ENCODE measurements around the gene RASL10A. TPM values are rescaled to one million over a fixed set of nuclear protein-coding genes. Genes with fewer than 3 reads are reported as not detected.

RASL10A gene
- total and polyA plus RNA-seq, 2 experiments from 2014 or later, result 0.20 TPM; not detected in 1

DNA sequence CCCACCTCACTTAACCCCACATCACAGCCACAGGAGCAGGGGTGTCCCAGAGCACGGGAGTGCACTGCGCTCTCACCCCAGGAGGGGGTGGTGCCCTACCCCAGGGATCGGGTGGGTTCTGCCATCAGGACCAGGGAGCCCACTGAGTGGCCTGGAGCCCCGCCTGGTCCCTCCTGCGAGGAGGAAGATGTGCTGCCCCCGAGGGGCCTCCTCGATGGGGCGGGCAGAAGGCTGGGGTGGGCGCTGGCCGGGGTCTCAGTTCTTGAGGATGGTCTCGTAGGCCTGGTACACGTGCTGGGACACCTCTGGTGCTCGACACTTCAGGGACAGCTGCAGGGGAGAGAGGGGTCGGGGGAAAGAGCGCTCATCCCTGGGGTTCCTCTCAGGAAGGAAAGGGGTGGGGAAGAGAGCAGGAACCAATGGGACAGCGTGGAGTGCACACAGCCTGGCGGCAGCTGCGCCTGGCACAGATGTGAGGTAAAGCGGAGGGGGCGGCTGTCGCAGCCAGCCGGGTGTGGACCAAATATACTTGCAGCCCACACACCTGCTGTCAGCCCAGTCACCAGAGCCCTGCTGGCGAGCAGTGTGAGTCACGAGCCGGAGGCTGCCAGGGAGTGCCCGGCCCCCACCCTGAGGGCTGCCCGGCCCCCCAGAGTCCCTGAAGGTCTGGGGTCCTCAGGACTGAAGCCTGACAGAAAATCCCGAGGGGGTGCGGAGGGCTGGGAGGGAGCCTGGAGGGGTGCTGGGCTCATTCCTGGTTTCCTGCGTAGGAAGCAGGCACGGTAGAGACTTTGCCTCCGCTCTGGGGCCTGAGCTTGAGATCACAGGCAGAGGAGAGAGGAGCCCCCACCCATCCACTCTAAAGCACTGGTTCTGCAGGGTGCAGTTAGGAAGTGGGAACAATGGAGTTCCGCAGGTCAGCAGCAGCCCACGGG is 13.3 kb upstream of the RASL10A start:
- no peaks in the 10 kb centered on the region for H3K27me3 ChIP-seq (replicated peaks; ENCODE audit: insufficient read depth)
- TF ChIP-seq EZH2phosphoT487 (IDR thresholded peaks at IDR 0.05; ENCODE audit: insufficient read depth, low read depth), result no peak
- TF ChIP-seq EZH2 (IDR thresholded peaks at IDR 0.05; ENCODE audit: insufficient read depth, poor library complexity, severe bottlenecking), result no peak
- H3K9ac ChIP-seq, result no peak overlapping the region
- no peaks in the 10 kb centered on the region for H3K4me1 ChIP-seq (ENCODE audit: insufficient read depth)
- 86 to 89% methylated on average over 22 to 34 of the region's 34 CpGs for WGBS, 2 experiments (ENCODE audit: low coverage in 1 of 2, low lambda C conversion rate in 2 of 2, missing lambda C conversion rate in 2 of 2)
- H2AFZ ChIP-seq, result no peak overlapping the region
- H3K27ac ChIP-seq, result no peak overlapping the region
- H3K79me2 ChIP-seq (ENCODE audit: insufficient read depth), result no peaks in the 10 kb centered on the region
- no peaks in the 10 kb centered on the region for H3K9me3 ChIP-seq (ENCODE audit: low read depth)
- no peaks in the 10 kb centered on the region for H3F3A ChIP-seq (ENCODE audit: insufficient read depth)
- no peaks in the 10 kb centered on the region for H3K9me2 ChIP-seq (ENCODE audit: insufficient read depth)
- H4K20me1 ChIP-seq (ENCODE audit: insufficient read depth), result no peaks in the 10 kb centered on the region
- no peaks in the 10 kb centered on the region; the same call in 1 of the 2 replicates for H3K36me3 ChIP-seq (ENCODE audit: low read depth)
- H3K4me3 ChIP-seq, result no peak overlapping the region
- in situ Hi-C loops (cut with MboI), result no loop called here
- peak; percentile 25 for DNase-seq
- no peak overlapping the region for H3K4me2 ChIP-seq (ENCODE audit: unreplicated experiment)

DNA sequence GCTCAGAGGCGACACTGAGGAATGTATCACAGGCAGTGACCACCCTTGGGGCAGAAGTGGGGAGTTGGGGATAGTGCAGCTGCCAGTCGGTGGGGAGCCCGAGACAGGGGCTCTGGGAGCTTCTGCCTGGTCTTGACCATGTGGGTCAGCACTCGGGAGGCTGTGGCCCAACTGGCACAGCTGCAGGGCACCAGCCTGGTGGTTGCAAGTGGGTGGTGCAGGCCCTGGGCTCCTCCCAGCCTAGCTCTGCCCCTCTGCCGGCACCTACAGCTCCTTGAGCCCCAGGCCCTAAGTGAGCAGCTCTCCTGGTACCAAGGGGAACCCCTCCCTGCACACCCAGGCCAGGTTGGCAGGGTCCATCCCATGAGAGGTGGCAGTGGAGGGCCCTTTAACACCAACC is 12.6 kb upstream of the RASL10A start:
- in situ Hi-C loops (cut with MboI), result no loop called here
- H2AFZ ChIP-seq, result no peak overlapping the region

DNA sequence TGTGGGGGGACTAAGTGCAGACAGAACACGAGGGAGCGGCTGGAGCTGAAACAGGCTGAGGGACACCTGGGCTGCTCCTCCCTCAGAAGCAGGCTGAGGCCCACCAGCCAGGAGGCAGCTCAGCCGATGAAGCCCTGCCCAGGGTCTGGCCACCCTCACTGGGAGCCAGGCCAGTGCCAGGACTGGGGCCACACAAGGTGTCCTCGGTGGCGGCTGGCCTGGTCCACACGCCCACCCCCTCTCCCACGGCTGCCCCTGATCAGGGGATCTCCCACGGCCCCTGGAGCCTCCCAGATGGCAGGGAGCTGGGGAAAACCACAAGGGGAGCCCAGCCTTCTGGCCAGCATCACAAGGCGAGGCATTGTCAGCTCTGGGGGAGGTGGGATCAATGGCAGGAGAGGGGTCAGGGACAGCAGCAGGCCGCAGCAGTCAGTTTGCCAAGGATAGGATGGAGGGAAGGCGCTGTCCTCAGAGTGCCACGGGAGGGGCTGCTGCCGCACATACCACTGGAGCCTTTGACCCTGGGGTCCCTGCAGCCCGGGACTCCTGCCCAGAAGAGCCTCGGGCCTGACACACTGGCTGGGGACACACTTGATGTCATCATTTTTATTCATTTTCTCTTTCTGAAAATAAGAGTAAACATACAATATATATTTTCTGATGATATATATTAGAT is 11.7 kb upstream of the RASL10A start:
- no peaks in the 10 kb centered on the region for H3K79me2 ChIP-seq (ENCODE audit: insufficient read depth)
- H3K9me3 ChIP-seq (ENCODE audit: low read depth), result no peaks in the 10 kb centered on the region
- H2AFZ ChIP-seq, result no peak overlapping the region
- no peak for DNase-seq
- no peaks in the 10 kb centered on the region for H3F3A ChIP-seq (ENCODE audit: insufficient read depth)
- H3K27ac ChIP-seq, result no peak overlapping the region
- H3K27me3 ChIP-seq (replicated peaks; ENCODE audit: insufficient read depth), result no peaks in the 10 kb centered on the region
- H4K20me1 ChIP-seq (ENCODE audit: insufficient read depth), result no peaks in the 10 kb centered on the region
- no peak overlapping the region for H3K4me2 ChIP-seq (ENCODE audit: unreplicated experiment)
- H3K9me2 ChIP-seq (ENCODE audit: insufficient read depth), result no peaks in the 10 kb centered on the region
- in situ Hi-C loops (cut with MboI), result no loop called here
- H3K9ac ChIP-seq, result no peak overlapping the region
- 93 to 98% methylated on average over 13 to 15 of the region's 15 CpGs for WGBS, 2 experiments (ENCODE audit: low coverage in 1 of 2, low lambda C conversion rate in 2 of 2, missing lambda C conversion rate in 2 of 2)
- no peaks in the 10 kb centered on the region; the same call in 1 of the 2 replicates for H3K36me3 ChIP-seq (ENCODE audit: low read depth)
- no peak overlapping the region for H3K4me3 ChIP-seq
- H3K4me1 ChIP-seq (ENCODE audit: insufficient read depth), result no peaks in the 10 kb centered on the region
- no peak for TF ChIP-seq EZH2phosphoT487 (IDR thresholded peaks at IDR 0.05; ENCODE audit: insufficient read depth, low read depth)
- no peak for TF ChIP-seq EZH2 (IDR thresholded peaks at IDR 0.05; ENCODE audit: insufficient read depth, poor library complexity, severe bottlenecking)

More for the DNA sequence above, 12.6 kb upstream of the RASL10A start:
- Histone ChIP-seq H3K4me3 (no peak overlapping the region), H3F3A (ENCODE audit: insufficient read depth) (no peaks in the 10 kb centered on the region), H3K9ac (no peak overlapping the region), H3K4me1 (ENCODE audit: insufficient read depth) (no peaks in the 10 kb centered on the region), H3K79me2 (ENCODE audit: insufficient read depth) (no peaks in the 10 kb centered on the region), H3K27ac (no peak overlapping the region), H3K27me3 (replicated peaks; ENCODE audit: insufficient read depth) (no peaks in the 10 kb centered on the region), H3K4me2 (ENCODE audit: unreplicated experiment) (no peak overlapping the region), H4K20me1 (ENCODE audit: insufficient read depth) (no peaks in the 10 kb centered on the region), H3K36me3 (ENCODE audit: low read depth) (no peaks in the 10 kb centered on the region; the same call in 1 of the 2 replicates), H3K9me2 (ENCODE audit: insufficient read depth) (no peaks in the 10 kb centered on the region), H3K9me3 (ENCODE audit: low read depth) (no peaks in the 10 kb centered on the region)
- 89 to 94% methylated on average over 5 of the region's 5 CpGs for WGBS, 2 experiments (ENCODE audit: low coverage in 1 of 2, low lambda C conversion rate in 2 of 2, missing lambda C conversion rate in 2 of 2)
- DNase-seq, result no peak
- TF ChIP-seq EZH2 (IDR thresholded peaks at IDR 0.05; ENCODE audit: insufficient read depth, poor library complexity, severe bottlenecking) (no peak), EZH2phosphoT487 (IDR thresholded peaks at IDR 0.05; ENCODE audit: insufficient read depth, low read depth) (no peak)

DNA sequence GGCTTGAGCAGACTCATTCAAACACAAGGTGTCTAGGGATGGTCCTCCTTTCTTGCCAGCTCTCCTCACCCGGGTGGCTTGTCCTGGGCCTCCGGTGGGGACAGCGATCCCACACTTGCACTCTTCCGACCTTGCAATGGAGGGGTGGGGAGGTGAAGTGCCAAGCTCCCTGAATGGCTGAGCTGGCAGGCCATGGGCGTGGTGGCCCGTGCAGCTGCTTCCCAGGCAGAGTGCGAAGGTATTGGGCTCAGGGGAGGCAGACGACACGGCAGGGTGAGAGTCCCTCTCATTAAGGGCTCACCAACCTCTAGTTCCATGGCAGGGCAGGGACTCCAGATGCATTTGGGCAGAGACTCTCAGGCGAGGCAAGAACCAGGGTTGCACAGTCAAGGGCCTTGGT is 11.0 kb upstream of the RASL10A start:
- 97% methylated on average over 10 of the region's 10 CpGs for WGBS, 2 experiments (ENCODE audit: low coverage in 1 of 2, low lambda C conversion rate in 2 of 2, missing lambda C conversion rate in 2 of 2)
- Histone ChIP-seq H3K4me2 (ENCODE audit: unreplicated experiment) (no peak overlapping the region), H3K79me2 (ENCODE audit: insufficient read depth) (no peaks in the 10 kb centered on the region), H3K27ac (no peak overlapping the region), H3K27me3 (replicated peaks; ENCODE audit: insufficient read depth) (no peaks in the 10 kb centered on the region), H3K9me2 (ENCODE audit: insufficient read depth) (no peaks in the 10 kb centered on the region), H3F3A (ENCODE audit: insufficient read depth) (no peaks in the 10 kb centered on the region), H2AFZ (no peak overlapping the region), H3K4me1 (ENCODE audit: insufficient read depth) (no peaks in the 10 kb centered on the region), H3K4me3 (no peak overlapping the region), H3K9me3 (ENCODE audit: low read depth) (no peaks in the 10 kb centered on the region), H3K36me3 (ENCODE audit: low read depth) (no peaks in the 10 kb centered on the region; the same call in 1 of the 2 replicates), H4K20me1 (ENCODE audit: insufficient read depth) (no peaks in the 10 kb centered on the region), H3K9ac (no peak overlapping the region)
- DNase-seq, result no peak
- in situ Hi-C loops (cut with MboI), result no loop called here
- TF ChIP-seq EZH2 (IDR thresholded peaks at IDR 0.05; ENCODE audit: insufficient read depth, poor library complexity, severe bottlenecking) (no peak), EZH2phosphoT487 (IDR thresholded peaks at IDR 0.05; ENCODE audit: insufficient read depth, low read depth) (no peak)

All from GM23248 (cell line).